ENCODE results near the gene SMAD3.

The SMAD3 gene

DNA sequence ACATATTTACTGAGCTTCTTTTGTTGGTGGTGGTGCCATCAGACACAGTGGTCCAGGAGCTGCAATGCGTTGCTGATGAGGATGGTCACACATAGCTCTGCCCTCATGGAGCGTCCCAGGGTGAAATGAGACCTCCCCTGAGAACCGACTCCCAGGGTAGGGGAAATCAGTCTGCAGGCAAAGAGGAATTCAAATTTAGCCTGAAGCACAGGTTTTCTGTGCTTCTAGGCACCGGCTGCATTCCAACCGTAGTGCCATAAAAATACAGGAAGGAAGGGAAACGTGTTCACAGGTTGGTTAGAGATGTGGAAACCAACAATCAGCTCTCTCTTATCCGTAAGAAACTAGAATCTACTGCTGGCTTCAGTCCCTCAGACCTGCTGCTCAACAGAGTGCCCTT, 19.2 kb downstream of the SMAD3 start:
- no peak for DNase-seq

- DNase-seq, result no peak
Observed at GRCh38 chr15:67085237-67085817, 19.9 kb downstream of the SMAD3 start.

GRCh38 chr15:67085818-67086636, 20.6 kb downstream of the SMAD3 start:
- peak; percentile 54 for DNase-seq

DNA sequence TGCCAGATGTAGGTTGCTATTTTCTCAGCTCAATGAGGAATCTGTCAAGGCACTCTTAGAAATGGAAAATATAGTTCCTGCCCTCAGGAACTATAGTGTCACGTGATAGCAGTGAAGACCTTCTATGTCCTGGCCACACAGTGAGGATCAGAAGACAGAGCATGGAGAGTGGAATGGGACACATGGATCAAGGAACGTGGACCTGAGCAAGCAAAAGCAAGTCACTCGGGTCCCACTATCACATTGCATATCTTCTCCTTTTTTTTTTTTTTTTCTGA, 21.2 kb downstream of the SMAD3 start:
- no peak for DNase-seq

DNA sequence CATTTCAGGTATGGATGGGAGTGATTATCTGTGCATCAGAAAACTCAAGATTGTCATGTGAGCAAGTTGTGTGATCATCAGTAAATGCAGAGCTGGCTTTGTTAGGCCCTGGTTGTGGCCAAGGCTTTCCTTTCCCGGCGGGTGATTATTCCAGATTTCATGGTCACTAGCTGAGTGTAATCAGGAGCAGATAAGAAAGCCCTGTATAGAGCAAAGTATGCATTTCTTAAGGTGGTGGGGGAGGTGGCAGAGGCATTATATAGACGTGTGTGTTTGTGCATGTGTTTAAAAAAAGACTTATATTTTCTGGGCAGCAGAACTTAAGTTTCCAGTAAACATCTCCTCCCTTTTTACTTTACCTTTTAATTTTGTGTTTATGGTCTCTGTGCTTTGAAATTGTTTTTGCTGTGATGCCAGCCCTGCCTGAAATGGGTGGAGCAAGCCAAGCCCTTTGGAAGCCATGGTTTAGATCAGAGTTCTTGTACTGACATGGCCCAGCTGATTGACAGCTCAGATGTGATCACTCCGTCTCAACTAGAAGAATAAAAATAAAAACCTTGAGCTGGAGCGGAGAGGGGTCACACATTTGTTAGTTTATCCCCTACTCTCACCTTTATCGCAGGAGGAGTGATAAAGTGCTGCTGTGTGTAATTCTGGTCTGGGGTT, 22.2 kb downstream of the SMAD3 start:
- DNase-seq, result no peak

DNA sequence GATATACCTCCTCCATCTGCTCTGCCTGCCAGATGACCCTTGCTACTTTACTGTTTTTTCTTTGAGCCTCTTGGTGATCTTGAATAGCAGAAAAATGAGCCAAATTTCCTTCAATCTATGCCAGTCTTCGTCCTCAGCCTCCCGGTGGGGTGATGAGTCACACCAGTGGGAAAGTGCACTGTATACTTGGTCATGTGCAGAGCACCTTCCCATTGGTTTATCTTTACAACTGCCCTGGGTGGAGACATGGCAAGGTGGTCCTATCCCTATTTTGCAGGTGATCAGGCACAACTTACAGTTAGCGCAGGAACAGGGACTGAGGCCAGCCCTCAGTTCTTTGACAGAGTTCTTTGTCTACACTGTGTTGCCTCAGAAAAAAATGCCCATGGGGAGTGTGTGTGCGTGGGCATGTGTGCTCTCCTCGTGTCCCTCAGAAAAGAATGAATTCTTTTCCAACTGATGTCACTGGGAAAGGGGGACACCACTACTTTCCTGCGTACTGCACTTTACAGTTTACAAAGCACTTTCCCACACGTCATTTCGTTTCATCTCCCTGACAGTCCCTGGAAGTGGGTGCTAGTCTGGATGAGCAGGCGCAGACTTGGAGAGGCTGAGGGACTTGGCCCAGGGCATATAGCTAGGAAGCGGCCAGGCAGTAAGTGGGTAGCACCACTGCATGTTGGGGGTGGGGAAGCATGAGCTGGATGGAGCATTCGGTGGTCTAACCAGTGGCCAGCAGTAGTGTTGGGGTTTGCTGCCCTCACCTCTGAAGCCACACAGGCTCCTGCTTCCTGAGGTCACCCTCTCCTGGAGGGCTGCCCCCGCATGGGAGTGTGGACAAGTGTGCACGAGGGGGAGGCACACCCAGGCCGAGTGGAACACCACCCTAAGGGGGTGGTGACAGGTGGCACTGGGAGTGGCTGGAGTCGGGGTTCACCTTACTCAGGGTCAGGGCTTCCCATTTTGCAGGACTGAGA, 24.1 kb downstream of the SMAD3 start:
- no peak for DNase-seq

DNA sequence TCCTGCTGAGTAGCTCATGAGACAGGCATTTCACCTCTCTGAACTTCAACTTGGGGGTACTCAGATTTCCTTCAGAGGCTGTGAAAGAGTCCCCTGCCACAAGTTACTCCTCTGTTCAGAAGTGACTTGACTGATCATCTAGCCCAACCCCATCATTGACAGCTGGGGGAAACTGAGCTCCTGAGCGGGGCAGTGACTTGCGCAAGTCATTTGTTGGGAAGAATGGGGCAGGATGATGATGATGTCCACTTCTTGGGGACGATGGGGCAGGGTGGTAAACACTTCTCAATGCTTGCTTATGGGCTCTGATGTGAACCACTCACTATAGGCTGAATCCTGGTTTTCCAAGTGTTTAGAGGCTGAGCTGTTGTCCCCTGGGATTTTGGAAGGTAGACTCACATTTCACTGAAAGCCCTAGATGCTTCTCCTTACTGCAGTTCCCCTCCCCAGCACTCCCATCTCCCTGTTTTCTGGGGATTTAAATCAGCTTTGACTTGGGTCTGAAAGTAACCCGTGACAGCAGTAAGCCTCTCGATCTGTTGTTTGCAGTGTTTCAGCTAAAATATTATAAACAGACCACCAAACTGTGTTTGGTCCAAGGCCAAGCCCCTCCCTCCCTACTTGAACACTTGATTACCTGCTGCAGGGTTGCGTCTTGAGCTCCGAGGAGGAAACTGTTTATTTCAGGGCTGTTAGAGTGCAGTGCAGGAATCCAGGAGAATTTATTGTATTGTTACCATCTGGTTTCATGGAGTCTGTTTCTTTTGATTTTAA, 25.1 kb downstream of the SMAD3 start:
- DNase-seq, result no peak

DNA sequence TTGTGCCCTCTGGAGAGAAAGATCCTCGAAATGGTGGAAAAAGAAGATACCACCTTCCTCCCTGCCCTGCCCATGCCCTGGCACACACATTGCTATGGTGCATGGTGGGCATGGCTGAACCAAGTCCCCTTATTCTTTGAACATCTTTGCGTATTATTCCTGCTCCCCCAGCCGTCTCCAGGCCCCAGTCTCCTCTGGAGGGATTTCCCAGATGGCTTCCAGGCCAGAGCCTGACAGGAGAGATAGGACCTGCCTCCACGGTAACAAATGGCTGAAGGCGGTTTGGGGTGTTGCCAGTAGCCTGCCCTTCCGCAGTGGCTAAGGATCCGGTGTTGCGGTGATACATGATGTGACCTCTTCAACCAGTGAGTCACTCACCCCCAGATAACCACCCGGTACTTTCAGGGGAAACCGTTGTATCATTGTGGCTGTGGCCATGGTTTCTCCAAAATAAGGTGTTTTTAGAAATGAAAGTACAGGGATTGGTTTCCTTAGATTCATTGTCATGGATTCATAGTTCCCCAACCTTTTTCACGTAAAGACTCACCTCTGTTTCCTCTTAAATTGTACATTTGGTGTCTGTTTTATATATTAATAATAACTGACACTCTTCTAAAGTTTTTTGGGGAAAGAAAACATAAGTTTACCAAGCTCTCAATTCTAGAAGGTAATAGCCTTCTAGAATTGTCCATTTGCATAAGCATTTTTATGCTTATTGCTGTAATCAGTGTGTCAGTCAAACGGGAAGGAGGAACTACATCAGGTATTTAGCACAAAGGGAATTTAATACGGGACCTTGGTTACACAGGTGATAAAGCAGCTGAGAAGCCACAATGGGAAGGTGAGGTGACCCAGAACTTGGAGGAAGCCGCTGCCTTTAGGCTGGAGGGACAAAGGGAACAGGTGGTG, 25.9 kb downstream of the SMAD3 start:
- DNase-seq, result peak; percentile 98

DNA sequence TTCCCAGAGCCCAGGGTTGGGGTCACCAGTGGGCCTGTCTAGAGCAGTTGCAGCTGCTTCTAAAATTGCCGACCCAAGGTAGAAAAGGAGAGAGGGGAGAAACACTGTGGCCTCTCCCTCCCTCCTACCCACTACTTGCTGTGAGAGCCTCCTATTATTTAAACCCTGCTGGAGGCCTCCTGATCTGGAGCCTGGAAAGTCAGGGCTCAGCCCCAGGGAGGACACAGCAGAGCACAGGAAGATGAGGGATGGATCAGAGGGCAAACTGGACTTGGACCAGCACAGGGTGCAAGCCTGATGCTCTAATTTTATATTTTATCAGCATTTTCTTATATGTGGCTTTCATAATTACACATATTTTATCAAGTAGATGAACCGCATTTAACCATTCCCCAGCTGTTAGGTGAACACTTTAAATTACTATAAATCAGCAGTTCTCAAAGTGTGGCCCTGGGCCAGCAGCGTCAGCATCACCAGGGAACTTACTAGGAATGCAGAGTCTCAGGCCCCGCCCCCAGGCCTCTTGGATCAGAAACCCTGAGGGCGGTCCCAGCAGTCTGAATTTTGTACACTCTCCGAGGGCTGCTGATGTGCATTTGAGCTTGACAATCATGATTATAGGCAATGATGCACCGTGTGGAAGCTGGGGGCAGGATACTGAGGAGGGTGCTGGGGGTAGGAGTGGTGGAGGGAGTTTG, 26.7 kb downstream of the SMAD3 start:
- DNase-seq, result no peak

GRCh38 chr15:67092752-67093503, 27.5 kb downstream of the SMAD3 start:
- DNase-seq, result no peak

DNA sequence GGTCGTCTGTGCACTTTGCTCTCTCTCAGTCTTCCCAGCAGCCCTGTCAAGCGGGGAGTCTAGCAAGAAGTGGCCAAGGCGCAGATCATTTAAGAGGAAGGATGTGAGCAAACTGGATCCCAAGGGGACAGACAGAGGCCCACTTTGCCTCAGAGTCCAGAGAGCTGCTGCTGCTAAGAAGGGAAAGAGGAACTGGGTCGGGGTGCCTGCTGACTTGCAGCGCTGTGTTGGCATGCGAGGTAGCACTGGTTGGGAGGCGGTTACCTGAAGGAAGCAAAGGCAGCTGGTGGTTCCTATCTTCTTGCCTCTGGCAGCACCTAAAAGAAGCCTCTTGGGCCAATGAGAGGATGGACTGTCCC, 28.1 kb downstream of the SMAD3 start:
- peak; percentile 64 for DNase-seq

GRCh38 chr15:67094001-67094826, 28.8 kb downstream of the SMAD3 start:
- DNase-seq, result no peak

DNA sequence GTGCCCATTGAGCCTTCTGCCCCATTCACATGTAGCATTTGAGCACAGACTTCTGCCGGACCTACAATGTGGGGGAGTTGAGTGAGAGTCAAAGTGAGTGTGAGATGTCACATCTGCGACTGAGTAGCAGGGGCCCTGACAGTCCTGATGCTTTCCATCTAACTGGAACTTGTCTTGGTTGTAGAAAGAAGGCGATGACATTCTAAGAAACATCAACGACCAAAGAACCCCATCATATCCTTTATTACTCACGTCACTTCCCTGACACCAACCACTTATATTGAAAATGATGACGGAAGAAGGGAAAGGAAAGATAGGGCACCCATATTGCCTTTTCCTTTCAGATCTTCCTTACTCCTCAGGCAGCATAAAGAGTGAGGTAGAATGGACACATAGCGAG, 30.5 kb downstream of the SMAD3 start:
- no peak for DNase-seq

DNA sequence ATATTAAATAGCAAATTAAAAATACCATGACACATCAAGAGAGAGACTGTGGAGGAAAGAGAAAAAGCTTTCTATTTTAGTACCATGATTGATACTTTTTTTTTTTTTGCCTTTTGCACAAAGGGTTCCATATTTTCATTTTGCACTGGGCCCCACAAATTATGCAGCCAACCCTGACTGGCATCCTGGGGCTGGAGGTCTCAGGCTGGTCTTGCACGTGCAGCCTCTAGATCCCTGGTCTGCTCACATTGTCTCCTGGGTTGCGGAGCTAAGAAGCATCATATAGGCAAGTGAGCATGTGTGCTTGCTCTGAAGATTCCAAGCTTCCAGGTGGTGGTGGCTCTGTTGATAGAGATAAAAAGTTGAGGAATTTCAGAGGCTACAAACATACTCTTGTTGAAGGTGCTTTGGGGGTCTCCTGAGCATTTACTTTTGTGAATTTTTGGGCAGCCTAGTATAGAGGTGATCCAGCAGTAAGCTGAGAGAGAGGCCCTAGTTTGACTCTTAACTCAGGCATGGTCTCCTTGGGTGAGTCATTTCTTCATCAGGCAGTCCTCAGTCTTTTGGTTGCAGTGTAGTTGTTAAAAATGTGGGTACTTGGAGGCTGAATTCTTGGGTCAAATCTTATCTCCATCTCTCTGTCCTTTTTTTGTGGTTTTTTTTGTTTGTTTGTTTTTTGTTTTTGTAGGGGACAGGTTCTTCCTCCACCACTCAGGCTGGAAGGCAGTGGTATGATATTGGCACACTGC, 31.3 kb downstream of the SMAD3 start:
- DNase-seq, result no peak

GRCh38 chr15:67097424-67097823, 32.0 kb downstream of the SMAD3 start:
- no peak for DNase-seq

DNA sequence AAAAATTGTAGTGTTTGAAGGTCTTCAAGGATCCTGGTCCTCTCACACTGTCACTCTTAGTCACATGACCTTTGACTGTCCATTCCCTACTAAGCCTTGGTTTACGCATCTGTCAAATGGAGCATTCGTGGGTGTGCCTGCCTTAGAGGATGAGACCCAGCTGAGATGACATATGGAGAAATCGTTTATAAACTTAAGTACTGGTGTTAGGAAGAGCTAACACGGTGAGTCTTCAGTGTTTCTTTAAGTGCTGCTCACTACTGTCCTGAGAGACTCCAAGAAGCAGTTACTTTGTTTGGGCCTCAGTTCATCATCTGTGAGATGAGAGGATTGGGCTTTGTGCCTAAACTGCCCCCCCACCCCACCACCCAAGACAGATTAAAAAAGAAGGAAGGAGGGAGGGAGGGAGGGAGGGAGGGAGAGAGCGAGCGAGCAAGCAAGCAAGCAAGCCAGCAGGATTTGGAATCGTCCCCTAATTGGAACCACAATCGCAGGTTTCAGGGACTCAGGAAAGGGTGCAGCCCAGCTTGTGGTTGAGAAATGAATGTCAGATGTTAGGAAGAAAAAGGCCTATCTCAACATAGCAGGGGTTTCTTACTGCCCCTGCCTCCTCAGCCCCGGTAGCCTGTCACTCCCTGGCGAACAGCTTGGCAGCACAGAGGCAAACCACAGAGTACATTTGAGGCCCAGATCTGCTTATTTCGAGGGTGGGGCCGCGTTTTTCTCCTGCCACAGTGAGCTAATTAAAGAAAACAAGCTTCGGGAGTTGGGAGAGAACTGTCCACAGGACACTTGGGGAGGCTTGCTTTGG, 32.7 kb downstream of the SMAD3 start:
- peak; percentile 97 for DNase-seq

GRCh38 chr15:67098768-67099282, 33.4 kb downstream of the SMAD3 start:
- DNase-seq, result peak; percentile 44
